ENCODE results near the gene GART.

Gene GART

GRCh38 chr21:33552999-33553598, 11.2 kb upstream of the GART start:
- no peak for DNase-seq

- DNase-seq, result no peak
Observed at GRCh38 chr21:33552093-33552998, 10.4 kb upstream of the GART start.

DNA sequence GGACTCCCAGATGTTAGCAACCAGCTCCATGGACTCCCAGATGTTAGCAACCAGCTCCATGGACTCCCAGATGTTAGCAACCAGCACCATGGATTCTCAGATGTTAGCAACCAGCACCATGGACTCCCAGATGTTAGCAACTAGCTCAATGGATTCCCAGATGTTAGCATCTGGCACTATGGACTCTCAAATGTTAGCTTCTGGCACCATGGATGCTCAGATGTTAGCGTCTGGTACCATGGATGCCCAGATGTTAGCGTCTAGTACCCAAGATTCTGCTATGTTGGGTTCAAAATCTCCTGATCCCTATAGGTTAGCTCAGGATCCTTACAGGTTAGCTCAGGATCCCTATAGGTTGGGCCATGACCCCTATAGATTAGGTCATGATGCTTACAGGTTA, 9.7 kb upstream of the GART start:
- DNase-seq, result no peak

DNA sequence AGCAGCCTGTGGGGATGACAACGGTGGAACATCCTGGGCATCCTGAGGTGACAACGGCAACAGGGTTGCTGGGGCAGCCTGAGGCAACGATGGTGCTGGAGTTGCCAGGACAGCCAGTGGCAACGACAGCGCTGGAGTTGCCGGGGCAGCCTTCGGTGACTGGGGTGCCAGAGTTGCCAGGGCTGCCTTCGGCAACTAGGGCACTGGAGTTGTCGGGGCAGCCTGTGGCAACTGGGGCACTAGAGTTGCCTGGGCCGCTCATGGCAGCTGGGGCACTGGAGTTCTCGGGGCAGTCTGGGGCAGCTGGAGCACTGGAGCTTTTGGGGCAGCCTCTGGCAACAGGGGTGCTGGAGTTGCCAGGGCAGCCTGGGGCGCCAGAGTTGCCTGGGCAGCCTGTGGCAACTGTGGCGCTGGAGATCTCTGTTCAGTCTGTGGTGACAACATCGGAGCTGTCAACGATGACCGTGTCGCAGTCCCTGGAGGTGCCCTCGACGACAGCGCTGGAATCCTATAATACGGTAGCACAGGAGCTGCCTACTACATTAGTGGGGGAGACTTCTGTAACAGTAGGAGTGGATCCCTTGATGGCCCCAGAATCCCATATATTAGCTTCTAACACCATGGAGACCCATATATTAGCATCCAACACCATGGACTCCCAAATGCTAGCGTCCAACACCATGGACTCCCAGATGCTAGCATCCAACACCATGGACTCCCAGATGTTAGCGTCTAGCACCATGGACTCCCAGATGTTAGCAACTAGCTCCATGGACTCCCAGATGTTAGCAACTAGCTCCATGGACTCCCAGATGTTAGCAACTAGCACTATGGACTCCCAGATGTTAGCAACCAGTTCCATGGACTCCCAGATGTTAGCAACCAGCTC, 9.1 kb upstream of the GART start:
- no peak for DNase-seq

DNA sequence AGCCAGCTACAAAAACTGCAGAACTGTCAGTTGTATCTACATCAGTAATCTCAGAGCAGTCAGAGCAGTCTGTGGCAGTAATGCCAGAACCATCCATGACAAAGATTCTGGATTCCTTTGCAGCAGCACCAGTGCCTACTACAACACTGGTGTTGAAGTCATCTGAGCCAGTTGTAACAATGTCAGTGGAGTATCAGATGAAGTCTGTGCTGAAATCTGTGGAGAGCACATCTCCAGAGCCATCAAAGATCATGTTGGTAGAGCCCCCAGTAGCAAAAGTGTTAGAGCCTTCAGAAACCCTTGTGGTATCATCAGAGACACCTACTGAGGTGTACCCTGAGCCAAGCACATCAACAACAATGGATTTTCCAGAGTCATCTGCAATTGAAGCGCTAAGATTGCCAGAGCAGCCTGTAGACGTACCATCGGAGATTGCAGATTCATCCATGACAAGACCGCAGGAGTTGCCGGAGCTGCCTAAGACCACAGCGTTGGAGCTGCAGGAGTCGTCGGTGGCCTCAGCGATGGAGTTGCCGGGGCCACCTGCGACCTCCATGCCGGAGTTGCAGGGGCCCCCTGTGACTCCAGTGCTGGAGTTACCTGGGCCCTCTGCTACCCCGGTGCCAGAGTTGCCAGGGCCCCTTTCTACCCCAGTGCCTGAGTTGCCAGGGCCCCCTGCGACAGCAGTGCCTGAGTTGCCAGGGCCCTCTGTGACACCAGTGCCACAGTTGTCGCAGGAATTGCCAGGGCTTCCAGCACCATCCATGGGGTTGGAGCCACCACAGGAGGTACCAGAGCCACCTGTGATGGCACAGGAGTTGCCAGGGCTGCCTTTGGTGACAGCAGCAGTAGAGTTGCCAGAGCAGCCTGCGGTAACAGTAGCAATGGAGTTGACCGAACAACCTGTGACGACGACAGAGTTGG, 8.2 kb upstream of the GART start:
- DNase-seq, result no peak

DNA sequence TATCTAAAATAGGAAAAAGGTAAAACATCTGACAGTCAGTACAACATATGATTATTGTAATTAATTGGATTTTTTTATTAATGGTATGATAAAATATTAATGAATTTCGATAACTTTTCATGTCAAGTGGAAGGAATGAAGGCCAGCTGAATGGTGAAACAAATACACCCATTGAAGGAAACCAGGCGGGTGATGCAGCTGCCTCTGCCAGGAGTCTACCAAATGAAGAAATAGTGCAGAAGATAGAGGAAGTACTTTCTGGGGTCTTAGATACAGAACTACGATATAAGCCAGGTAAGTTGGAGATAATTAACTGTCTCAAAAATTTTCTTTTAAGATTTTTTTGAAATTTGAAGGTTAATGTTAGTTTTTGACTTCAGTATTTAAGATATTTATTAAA, 4.2 kb upstream of the GART start:
- DNase-seq, result no peak

DNA sequence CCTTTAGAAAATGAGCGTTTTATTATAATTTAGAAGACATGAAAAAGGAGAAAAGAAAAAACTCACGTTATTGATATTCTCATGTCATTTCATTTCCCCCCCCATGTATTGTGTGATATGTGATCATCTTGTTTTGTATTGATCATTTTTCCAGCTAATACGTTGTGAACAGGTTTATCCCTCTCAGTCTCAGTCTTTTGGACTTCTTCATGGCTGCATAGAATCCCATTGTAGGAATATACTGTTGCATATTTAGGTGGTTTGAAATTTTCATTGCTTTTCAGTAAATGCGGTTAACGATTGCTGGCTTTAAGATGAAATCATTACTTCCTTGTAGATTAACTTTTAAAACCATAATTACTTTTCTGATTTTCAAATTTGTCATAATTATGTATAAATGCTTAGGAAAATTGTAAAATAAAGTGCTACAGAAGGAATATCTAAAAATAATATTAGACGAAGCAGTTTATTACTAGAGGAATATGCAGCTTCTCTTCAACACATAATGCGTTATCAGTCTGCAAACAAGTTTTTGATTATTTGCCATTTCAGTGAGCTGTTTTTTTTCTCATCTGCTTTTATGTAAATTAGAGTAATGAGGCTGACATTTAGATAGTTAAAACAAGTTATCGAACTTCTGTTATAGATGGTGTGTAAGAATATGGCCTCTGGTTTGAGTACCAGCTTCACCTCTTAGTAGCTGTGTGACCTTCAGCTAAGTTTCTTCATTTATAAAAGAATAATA, 2.7 kb upstream of the GART start:
- DNase-seq, result no peak

GRCh38 chr21:33543505-33544129, 1.7 kb upstream of the GART start:
- DNase-seq, result no peak

DNA sequence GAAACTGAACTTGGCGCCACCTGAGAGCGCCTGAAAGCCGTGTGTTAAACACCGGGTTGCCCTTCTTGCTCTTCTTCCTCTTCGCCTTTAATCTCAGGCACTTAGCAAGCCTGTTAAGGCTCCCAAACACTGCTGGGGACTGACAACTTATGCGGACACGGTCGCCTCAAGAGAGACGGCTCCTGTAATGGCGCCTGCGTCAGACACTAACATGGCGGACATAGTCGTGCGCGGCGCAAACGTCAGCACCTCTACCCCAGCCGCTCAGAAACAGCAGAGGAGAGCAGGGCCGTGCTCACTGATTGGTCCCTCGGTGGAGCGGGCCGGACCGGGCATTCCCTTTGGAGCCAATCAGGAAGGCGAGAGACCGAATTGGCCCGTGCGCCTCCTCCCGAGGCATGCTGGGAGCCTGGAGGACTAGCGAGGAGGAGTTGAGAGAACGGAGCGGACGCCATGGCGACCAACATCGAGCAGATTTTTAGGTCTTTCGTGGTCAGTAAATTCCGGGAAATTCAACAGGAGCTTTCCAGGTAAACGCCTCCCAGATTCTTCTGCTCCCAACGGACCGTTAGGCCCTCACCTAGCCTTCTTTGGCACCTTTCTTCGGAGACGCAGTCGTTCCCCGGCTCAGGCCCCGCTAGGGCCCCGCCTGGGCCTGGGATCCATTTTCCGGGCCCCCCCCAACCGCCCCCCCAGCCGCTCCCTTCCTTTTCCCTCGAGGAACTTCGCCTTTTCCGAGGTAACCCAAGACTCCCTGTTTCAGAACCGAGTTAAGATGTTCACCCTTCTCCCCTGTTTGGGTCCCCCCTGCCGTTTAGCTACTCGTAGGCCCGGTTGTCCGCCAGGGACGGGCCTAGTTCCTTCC, 955 bp upstream of the GART start, which contains the start of gene SON:
Gene SON, plus strand, starts transcription at position 399 of the 865 bp plus-strand sequence. Its CDS starts 55 bp downstream, at position 454.
- DNase-seq, result peak; percentile 95

DNA sequence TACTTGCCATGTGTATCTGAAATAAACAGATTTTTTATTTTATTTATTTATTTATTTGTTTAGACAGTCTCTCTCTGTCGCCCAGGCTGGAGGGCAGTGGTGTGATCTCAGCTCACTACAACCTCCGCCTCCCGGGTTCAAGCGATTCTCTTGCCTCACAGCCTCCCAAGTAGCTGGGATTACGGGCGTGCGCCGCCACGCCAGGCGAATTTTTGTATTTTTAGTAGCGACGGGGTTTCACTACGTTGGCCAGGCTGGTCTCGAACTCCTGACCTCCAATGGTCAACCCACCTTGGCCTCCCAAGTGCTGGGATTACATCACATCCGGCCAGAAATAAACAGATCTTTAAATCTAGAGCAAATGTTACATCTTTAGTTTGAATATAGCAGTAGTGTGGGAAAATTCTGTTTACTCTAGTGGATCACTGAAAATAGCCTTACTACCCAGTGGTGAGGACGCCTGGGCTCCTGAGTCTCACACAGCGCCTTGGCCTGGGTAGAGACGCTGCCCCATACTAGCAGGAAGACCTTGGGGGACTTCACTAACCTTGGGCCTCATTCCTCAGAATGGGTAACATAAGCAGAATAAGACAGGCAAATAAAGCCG, 709 bp downstream of the GART start:
- DNase-seq, result no peak

DNA sequence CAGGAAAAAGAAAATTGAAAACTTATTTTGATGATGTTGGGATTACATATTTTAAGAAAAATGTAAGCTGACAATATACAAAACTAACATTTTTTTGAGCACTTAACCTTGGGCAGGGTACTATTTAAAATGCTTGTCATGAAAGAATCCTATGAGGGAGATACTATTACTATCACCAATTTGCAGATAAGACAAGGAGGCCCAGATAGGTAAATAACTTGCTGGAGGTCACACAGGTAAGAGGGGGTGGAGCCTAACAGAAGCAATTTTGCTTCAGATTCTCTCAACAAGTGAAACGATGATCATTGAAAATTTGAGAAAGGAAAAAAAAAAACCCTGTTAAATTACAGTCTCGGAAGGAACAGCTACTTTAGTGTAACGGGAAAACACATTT, 1.2 kb downstream of the GART start:
- DNase-seq, result peak; percentile 9

- DNase-seq, result no peak
Observed at GRCh38 chr21:33539616-33540015, 2.3 kb downstream of the GART start.

DNA sequence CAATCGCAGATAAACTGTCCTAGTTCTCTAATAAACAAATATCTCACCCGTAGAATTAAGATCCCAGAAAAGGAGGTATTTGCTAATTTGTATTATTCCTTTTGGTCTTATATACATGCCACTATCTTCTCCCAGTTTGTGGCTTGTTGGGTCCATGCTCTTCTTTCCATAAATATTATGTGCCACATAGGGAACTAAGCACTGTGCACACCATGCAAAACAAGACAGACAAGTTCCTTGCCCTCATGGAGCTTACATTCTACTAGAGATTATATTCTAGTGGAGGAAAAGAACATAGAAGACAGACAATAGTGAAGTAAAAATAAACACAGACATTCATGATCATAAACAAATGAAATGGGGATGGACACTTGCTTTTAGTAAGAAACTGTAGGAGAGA, 4.7 kb downstream of the GART start:
- DNase-seq, result no peak

- no peak for DNase-seq
Observed at GRCh38 chr21:33531007-33531406, 10.9 kb downstream of the GART start.

GRCh38 chr21:33522953-33523349, 19.0 kb downstream of the GART start:
- DNase-seq, result no peak

DNA sequence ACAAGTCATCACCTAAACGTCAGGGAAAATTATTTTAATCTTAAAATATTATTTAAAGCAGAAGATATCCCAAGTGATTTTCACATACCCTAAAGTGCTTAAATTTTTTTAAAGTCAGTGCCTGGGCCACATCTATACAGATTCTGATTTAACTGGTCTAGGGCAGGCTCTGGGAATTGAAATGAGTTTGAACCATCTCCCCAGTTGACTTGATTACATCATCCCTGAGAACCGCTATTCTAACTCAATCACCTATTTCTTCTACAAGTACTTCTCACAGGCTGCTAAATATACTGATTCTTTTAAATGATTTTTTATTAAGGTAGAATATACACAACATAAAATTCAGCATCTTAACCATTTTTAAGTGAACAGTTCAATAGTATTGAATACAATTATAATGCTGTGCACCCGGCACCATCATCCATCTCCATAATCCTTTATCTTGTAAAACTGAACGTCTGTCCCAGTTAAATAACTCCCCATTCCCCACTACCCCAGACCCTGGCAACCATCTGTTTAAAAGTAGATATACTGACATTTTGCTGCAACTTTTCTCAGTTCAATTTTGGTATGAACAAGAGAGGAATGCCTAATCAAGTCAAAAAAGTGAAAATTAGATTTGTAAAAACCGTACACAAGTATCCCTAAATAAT, 19.5 kb downstream of the GART start:
- no peak for DNase-seq

DNA sequence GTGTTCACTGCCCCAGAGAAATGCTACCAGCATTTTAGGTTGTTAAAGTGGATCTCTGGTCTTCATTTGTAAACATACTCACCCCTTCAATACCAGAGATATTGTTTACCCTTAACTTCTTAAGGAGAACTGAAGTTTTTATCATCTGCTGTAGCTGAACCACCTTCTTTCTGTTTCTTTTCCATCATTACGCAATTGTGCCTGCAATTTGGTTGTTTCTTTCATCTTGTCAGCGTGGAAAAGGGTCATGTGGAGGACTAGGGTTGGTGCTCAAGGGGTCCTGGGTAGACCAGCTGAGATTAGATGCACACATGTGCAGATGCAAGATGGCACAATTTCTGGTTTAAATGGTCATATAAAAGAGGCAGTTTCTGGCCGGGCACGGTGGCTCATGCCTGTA, 23.0 kb downstream of the GART start:
- no peak for DNase-seq

- no peak for DNase-seq
Observed at GRCh38 chr21:33514229-33514628, 27.7 kb downstream of the GART start.

- DNase-seq, result no peak
Observed at GRCh38 chr21:33512481-33512880, 29.4 kb downstream of the GART start.
